ENCODE results near the gene PPP4R4.
A peak's percentile ranks its signal among the peaks of the same experiment; 100 is the strongest.
"Not testable (repeated sequence)": the region's sequence is repeated elsewhere in the genome, so short reads cannot be mapped to it uniquely, and the experiment has no call there.

The PPP4R4 gene

GRCh38 chr14:94152676-94153075 lies 21.4 kb upstream of the PPP4R4 start:
- no peak for DNase-seq

GRCh38 chr14:94153750-94154342 lies 20.3 kb upstream of the PPP4R4 start:
- no peak for DNase-seq

- not testable (repeated sequence) for DNase-seq
Measured at GRCh38 chr14:94156143-94156542, 18.0 kb upstream of the PPP4R4 start.

GRCh38 chr14:94157197-94157596 lies 16.9 kb upstream of the PPP4R4 start:
- no peak for DNase-seq

GRCh38 chr14:94158239-94158883 lies 15.8 kb upstream of the PPP4R4 start:
- DNase-seq: no peak

- DNase-seq: no peak
Measured at GRCh38 chr14:94161058-94161457, 13.1 kb upstream of the PPP4R4 start.

GRCh38 chr14:94161981-94162380 lies 12.1 kb upstream of the PPP4R4 start:
- no peak for DNase-seq

GRCh38 chr14:94162466-94162865 lies 11.7 kb upstream of the PPP4R4 start:
- DNase-seq: no peak

GRCh38 chr14:94163796-94164195 lies 10.3 kb upstream of the PPP4R4 start:
- DNase-seq: no peak

GRCh38 chr14:94164685-94165431 lies 9.3 kb upstream of the PPP4R4 start:
- no peak for DNase-seq

- DNase-seq: no peak
Measured at GRCh38 chr14:94165744-94166143, 8.4 kb upstream of the PPP4R4 start.

GRCh38 chr14:94170136-94170535 lies 4.0 kb upstream of the PPP4R4 start:
- no peak for DNase-seq

- no peak for DNase-seq
Measured at GRCh38 chr14:94171208-94171607, 2.9 kb upstream of the PPP4R4 start.

GRCh38 chr14:94172545-94172944 lies 1.6 kb upstream of the PPP4R4 start:
- no peak for DNase-seq

GRCh38 chr14:94173471-94173884 lies 644 bp upstream of the PPP4R4 start:
- DNase-seq: no peak

- no peak for DNase-seq
Measured at GRCh38 chr14:94174604-94175010, 485 bp downstream of the PPP4R4 start.

- no peak for DNase-seq
Measured at GRCh38 chr14:94175011-94175745, 1.1 kb downstream of the PPP4R4 start.

- DNase-seq: no peak
Measured at GRCh38 chr14:94175747-94176146, 1.6 kb downstream of the PPP4R4 start.

- DNase-seq: no peak
Measured at GRCh38 chr14:94176808-94177207, 2.7 kb downstream of the PPP4R4 start.

- no peak for DNase-seq
Measured at GRCh38 chr14:94177806-94178205, 3.7 kb downstream of the PPP4R4 start.

GRCh38 chr14:94179244-94179643 lies 5.1 kb downstream of the PPP4R4 start:
- DNase-seq: no peak

- peak; percentile 76 for DNase-seq
Measured at GRCh38 chr14:94180655-94181271, 6.6 kb downstream of the PPP4R4 start.

GRCh38 chr14:94181835-94182234 lies 7.7 kb downstream of the PPP4R4 start:
- DNase-seq: no peak

Data from DMS79 treated with DMSO at 0.1 percent for 48 hours (cell line).